Ovary (tissue), 9 donors: ENCODE results near the gene THEMIS. TPM values are rescaled to one million over a fixed set of nuclear protein-coding genes. Genes with fewer than 3 reads are reported as not detected.

ENCODE experiments used
- DNase-seq, 5 donors: peaks; one replicate each; pipeline ENCODE4 v3.0.0-alpha.2; 2019 to 2020
- H3K27ac ChIP-seq, 2 donors: fragments of 200-600 bp; one replicate each; pipeline versions ENCODE4 v1.5.1 to v1.8.0; 2019 to 2022
- H3K27me3 ChIP-seq: fragments of 200-600 bp; one replicate; pipeline ENCODE4 v1.8.0; 2022
- H3K36me3 ChIP-seq: fragments of 200-600 bp; sonication (generic); one replicate; pipeline ENCODE4 v1.5.1; 2019
- H3K4me1 ChIP-seq: one replicate; pipeline ENCODE4 v1.8.1; 2013; ENCODE audit warnings: mild to moderate bottlenecking, moderate library complexity; ENCODE audit not compliant: insufficient read depth
- H3K4me3 ChIP-seq: fragments of 200-600 bp; sonication (generic); one replicate; pipeline ENCODE4 v1.5.1; 2017
- H3K9me3 ChIP-seq, 2 donors: fragments of 200-600 bp in 1 of 2; sonication (generic) in 1 of 2; one replicate each; pipeline versions ENCODE4 v1.5.1 to v1.8.1; 2013 to 2019; ENCODE audit warnings: mild to moderate bottlenecking in 1 of 2, moderate library complexity in 1 of 2
- CTCF ChIP-seq, 3 donors: fragments of 450-650 bp in 2 of 3; fragments of 200-600 bp in 1 of 3; IDR thresholded peaks; one replicate each; pipeline versions ENCODE4 v1.5.1 to v1.8.0; 2016 to 2022; ENCODE audit warnings: antibody characterized with exemption in 3 of 3, mild to moderate bottlenecking in 1 of 3
- EP300 ChIP-seq: sonication (generic); formaldehyde crosslinking; IDR thresholded peaks from one replicate; pipeline ENCODE4 v1.6.1; 2017; ENCODE audit warnings: antibody characterized with exemption
- POLR2A ChIP-seq: fragments of 450-650 bp; IDR thresholded peaks from one replicate; pipeline ENCODE4 v1.6.1; 2017; ENCODE audit warnings: antibody characterized with exemption, mild to moderate bottlenecking, moderate library complexity
- WGBS, 3 donors: extraction: QIAGEN DNeasy Blood & Tissue Kit in 1 of 3; methylation state at CpG; one replicate each; pipeline versions ENCODE4 v1.1.5 to v1.1.7; 2013 to 2017; 5-methylcytosine and 5-hydroxymethylcytosine counted together
- intact Hi-C, 4 donors: fragments of 100-400 bp; cut with DNase I; formaldehyde crosslinking; loops; one replicate each; pipeline versions ENCODE4 v1.11.0 to v1.15.1; 2022 to 2023
- polyA plus RNA-seq, 2 donors: library from polyadenylated mRNA; stranded (reverse); fragments of 200-250 nt in 1 of 2; fragments of 350-450 nt in 1 of 2; fragmentation: Illumina TruSeq in 1 of 2; extraction: RNeasy Lipid Tissue Mini Kit (QIAGEN cat#74804) in 1 of 2; gene quantifications; one replicate each; pipeline ENCODE4 v1.2.3, GENCODE V29; 2013 to 2014
- total RNA-seq, 7 donors: library from RNA; depleted of rRNA in 2 of 7; stranded (reverse); fragments of >200 nt in 2 of 7; fragmentation: NEBNext Ultra II Directional in 3 of 7; extraction: Animal tissue kit (Norgen Biotek cat#: 25700) in 3 of 7; gene quantifications; one replicate each; pipeline versions ENCODE4 v1.1.0 to v1.2.4, GENCODE V29; 2016 to 2023
- donor health status: DM: no; HTN: no; CAD: no; lungs with moderate emphysema.
- donor health status: DM: no; HTN: no; CAD: no.
- donor health status: Bipolar disorder and iron deficiency.
- donor health status: DM: yes; HTN: yes; CAD: no.
- donor health status: DM: no; HTN: no; CAD: no.
- donor health status: DM: yes; HTN: yes; CAD: no.

The THEMIS gene
- total and polyA plus RNA-seq, 9 donors = 0.05 to 0.87 (median 0.40) TPM; not detected in 1

DNA sequence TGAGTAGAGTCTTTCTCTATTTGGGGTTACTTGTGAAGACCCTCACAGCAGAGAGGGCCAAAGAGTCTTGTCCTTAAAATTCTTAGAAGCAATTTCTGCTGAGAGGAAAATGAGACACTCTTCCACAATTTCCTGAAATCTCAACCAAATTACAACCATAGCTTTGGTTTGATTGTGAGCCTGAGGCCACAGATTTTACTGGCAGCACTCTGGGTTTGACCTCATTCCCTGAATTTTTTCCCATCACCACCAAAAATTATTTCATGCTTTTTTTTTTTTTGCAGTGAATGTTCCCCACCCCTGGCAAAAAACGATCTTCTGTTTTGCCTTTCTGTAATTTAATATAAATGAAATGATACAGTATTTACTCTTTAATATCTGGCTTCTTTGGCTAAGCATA lies 125.5 kb downstream of the THEMIS start:
- H3K36me3 ChIP-seq = no peaks in the 10 kb centered on the region
- no peak for DNase-seq
- H3K27me3 ChIP-seq = no peaks in the 10 kb centered on the region
- 8 to 23% (median 11%) methylated on average over 1 of the region's 1 CpG for WGBS, 3 donors
- H3K27ac ChIP-seq = no peak overlapping the region
- H3K4me1 ChIP-seq = no peaks in the 10 kb centered on the region
- no peak overlapping the region for H3K4me3 ChIP-seq
- intact Hi-C loops = no loop called here
- no peak for TF ChIP-seq CTCF (IDR thresholded peaks at IDR 0.05)
- TF ChIP-seq POLR2A = no peak
- TF ChIP-seq EP300 = no peak
- no peaks in the 10 kb centered on the region for H3K9me3 ChIP-seq

DNA sequence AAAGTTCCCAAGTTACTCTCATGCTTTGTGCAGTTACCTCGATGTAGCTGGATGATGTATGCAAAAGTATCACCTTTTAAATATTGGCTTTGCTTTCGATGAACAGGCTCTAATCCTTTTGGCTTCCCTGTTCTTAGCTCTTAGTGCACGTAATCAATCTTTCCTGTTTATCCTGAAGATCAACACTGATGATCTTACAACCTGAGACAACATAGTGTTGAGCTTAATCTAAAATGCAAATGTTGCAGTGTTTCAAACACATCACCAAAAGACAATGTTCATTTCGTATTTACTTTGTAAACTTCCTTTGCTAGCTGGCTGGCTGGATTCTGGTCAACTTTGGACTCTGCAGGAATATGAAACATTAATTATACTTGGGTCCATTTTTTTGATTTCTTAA lies 132.1 kb downstream of the THEMIS start:
- H3K9me3 ChIP-seq = no peaks in the 10 kb centered on the region
- intact Hi-C loops = no loop called here
- TF ChIP-seq CTCF (IDR thresholded peaks at IDR 0.05) = no peak
- no peak for TF ChIP-seq EP300
- TF ChIP-seq POLR2A = no peak
- no peak for DNase-seq
- no peak overlapping the region for H3K27ac ChIP-seq
- no peaks in the 10 kb centered on the region for H3K36me3 ChIP-seq
- no peak overlapping the region for H3K4me3 ChIP-seq
- no peaks in the 10 kb centered on the region for H3K27me3 ChIP-seq
- WGBS, 3 donors = 23 to 54% (median 36%) methylated on average over 4 of the region's 4 CpGs
- H3K4me1 ChIP-seq = no peaks in the 10 kb centered on the region

DNA sequence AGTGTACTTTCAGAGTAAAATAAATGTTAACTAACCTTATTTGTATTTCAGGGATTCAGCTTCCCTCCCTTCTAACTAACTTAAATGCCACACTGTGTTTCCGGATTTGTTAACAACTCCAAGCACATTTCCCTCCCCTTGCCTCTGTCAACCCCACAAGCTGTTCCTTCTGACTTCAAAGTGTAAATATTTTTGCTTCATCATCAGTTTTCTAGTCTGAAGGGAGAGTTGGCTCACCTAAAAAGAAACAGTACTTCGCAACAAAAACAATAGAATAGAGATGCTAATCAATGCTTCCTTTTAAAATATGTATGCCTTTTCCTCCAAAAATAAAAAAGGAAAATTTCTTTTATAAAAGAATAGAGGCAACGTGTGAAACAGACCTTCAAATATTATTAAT lies 132.6 kb downstream of the THEMIS start:
- no peaks in the 10 kb centered on the region for H3K27me3 ChIP-seq
- intact Hi-C loops = no loop called here
- H3K27ac ChIP-seq = no peak overlapping the region
- no peaks in the 10 kb centered on the region for H3K4me1 ChIP-seq
- no peaks in the 10 kb centered on the region for H3K36me3 ChIP-seq
- no peaks in the 10 kb centered on the region for H3K9me3 ChIP-seq
- DNase-seq = no peak
- H3K4me3 ChIP-seq = no peak overlapping the region
- no peak for TF ChIP-seq CTCF (IDR thresholded peaks at IDR 0.05)
- TF ChIP-seq EP300 = no peak
- TF ChIP-seq POLR2A = no peak
- WGBS, 3 donors = 4 to 22% (median 11%) methylated on average over 3 of the region's 3 CpGs

DNA sequence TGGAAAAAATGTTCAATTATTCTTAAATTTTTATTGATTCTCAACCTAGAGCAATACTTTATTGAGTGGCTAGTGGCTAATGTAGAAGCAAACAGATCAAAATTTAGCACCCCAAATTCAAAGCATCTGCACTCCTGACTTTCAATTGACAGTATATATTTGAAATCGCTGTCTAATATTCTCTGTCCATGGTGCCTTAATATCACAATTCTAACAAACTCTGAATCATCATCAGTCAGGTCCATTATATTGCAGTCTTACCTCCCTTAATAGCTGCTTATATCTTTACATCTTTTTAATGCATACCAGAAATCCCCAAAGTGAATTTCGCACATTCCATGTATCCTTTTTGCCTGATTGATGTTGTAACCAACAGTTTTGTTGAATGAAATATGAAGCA lies 134.9 kb downstream of the THEMIS start:
- WGBS, 3 donors = 91 to 94% (median 94%) methylated on average over 2 of the region's 2 CpGs
- intact Hi-C loops = no loop called here
- DNase-seq = no peak
- Histone ChIP-seq H3K36me3 (no peaks in the 10 kb centered on the region), H3K4me3 (no peak overlapping the region), H3K9me3 (no peaks in the 10 kb centered on the region), H3K27me3 (no peaks in the 10 kb centered on the region), H3K27ac (no peak overlapping the region), H3K4me1 (no peaks in the 10 kb centered on the region)
- no peak for TF ChIP-seq CTCF (IDR thresholded peaks at IDR 0.05)
- TF ChIP-seq POLR2A = no peak
- TF ChIP-seq EP300 = no peak

DNA sequence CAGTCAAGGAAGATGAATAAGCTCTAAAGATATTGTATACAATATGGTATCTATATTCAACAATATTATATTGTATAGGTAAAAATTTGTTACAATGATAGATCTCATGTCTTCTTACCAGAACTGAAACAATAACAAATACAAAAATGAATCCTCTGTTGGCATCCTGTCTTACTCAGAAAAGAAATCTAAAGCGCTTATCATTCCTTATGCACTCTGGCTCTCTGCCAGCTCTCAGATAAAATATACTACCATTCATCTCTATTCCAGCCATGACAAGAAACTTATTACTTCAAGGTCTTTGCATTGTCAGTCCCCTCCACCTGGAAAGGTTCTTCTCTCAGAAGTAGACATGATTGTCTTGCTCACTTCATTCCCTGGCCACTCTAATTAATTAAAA lies 138.6 kb downstream of the THEMIS start:
- Histone ChIP-seq H3K4me1 (no peaks in the 10 kb centered on the region), H3K36me3 (no peaks in the 10 kb centered on the region), H3K27me3 (no peaks in the 10 kb centered on the region), H3K4me3 (no peak overlapping the region), H3K27ac (no peak overlapping the region), H3K9me3 (no peaks in the 10 kb centered on the region)
- WGBS, 3 donors = 60 to 83% (median 83%) methylated on average over 1 of the region's 1 CpG
- intact Hi-C loops = no loop called here
- no peak for DNase-seq
- TF ChIP-seq CTCF (IDR thresholded peaks at IDR 0.05) = no peak
- TF ChIP-seq EP300 = no peak
- no peak for TF ChIP-seq POLR2A
